Activated T-helper 1 cell treated with anti-CD3 and anti-CD28 coated beads, Interleukin-12 subunit alpha, Interleukin-12 subunit beta, Interleukin-2, Interleukin-4 antibody, amounts not matched to agents 30 ng/mL and 10 ng/mL and 1 ng/mL, durations not matched to agents 14 hours and 24 hours and 36 hours (primary cell): ENCODE data around the gene ZNF205. TPM values are rescaled to one million over a fixed set of nuclear protein-coding genes. Genes with fewer than 3 reads are reported as not detected.
"Not testable (repeated sequence)": the region's sequence is repeated elsewhere in the genome, so short reads cannot be mapped to it uniquely, and the experiment has no call there.

Source experiments
- DNase-seq: peaks from one replicate; pipeline ENCODE4 v3.0.0; 2021; ENCODE audit warnings: low spot score
- H3K27ac Mint-ChIP-seq: one replicate; pipeline ENCODE4 v1.8.0; 2021; ENCODE audit warnings: mild to moderate bottlenecking, mixed read lengths
- H3K27me3 Mint-ChIP-seq: one replicate; pipeline ENCODE4 v1.8.0; 2022; ENCODE audit warnings: mild to moderate bottlenecking, moderate library complexity, mixed read lengths; ENCODE audit not compliant: insufficient read depth
- H3K36me3 Mint-ChIP-seq: one replicate; pipeline ENCODE4 v1.8.0; 2021; ENCODE audit warnings: low read depth, mixed read lengths
- H3K4me1 Mint-ChIP-seq: one replicate; pipeline ENCODE4 v1.8.0; 2021; ENCODE audit warnings: low read depth, mixed read lengths
- H3K4me3 Mint-ChIP-seq: one replicate; pipeline ENCODE4 v1.8.0; 2021; ENCODE audit warnings: mild to moderate bottlenecking, moderate library complexity, mixed read lengths
- H3K9me3 Mint-ChIP-seq: one replicate; pipeline ENCODE4 v1.8.0; 2021; ENCODE audit warnings: mixed read lengths
- intact Hi-C: fragments of 100-400 bp; cut with micrococcal nuclease; formaldehyde crosslinking; loops from one replicate; pipeline ENCODE4 v1.15.1; 2024
- total RNA-seq: library from RNA; stranded (reverse); gene quantifications from 2 replicates; pipeline ENCODE4 v1.2.3, GENCODE V29; 2022

ZNF205 gene
- 0.15 and 0.39 TPM in 2 replicates for total RNA-seq

GRCh38 chr16:3112058-3112880 lies at the start of gene ZNF205:
TSS of gene ZNF205 (plus strand) at chr16:3112586. CDS start at chr16:3113431, 845 bp downstream.
- intact Hi-C loops: no loop called here
- Mint-ChIP-seq H3K27me3 (peaks cover 15% of the 10 kb centered on the region), H3K9me3 (no peaks in the 10 kb centered on the region), H3K4me1 (peaks cover 3% of the 10 kb centered on the region), H3K4me3 (no peak within 1 kb of the TSS), H3K27ac (no peak within 1 kb of the TSS), H3K36me3 (no peaks in the 10 kb centered on the region)
- no peak for DNase-seq

GRCh38 chr16:3063625-3064386 lies 48.6 kb upstream of the ZNF205 start:
- H3K36me3 Mint-ChIP-seq: peaks cover 42% of the 10 kb centered on the region

GRCh38 chr16:3065069-3065741 lies 47.2 kb upstream of the ZNF205 start, which contains the start of gene IL32:
TSS of gene IL32 (plus strand) at chr16:3065640. CDS start at chr16:3065812, 172 bp downstream.
- peak within 1 kb of the TSS; percentile 99 for H3K4me3 Mint-ChIP-seq
- peaks cover 2% of the 10 kb centered on the region for H3K27me3 Mint-ChIP-seq
- intact Hi-C loops: no loop called here
- peaks cover 48% of the 10 kb centered on the region for H3K36me3 Mint-ChIP-seq
- H3K27ac Mint-ChIP-seq: peak within 1 kb of the TSS; percentile 94
- H3K9me3 Mint-ChIP-seq: peaks cover 7% of the 10 kb centered on the region
- peak; percentile 62 for DNase-seq
- H3K4me1 Mint-ChIP-seq: peaks cover 50% of the 10 kb centered on the region

More at GRCh38 chr16:3063625-3064386, 48.6 kb upstream of the ZNF205 start:
- Mint-ChIP-seq H3K4me3 (peak overlapping the region; percentile 79), H3K27me3 (peaks cover 2% of the 10 kb centered on the region), H3K9me3 (peaks cover 7% of the 10 kb centered on the region), H3K4me1 (peaks cover 47% of the 10 kb centered on the region), H3K27ac (peak overlapping the region; percentile 94)
- intact Hi-C loops: no loop called here
- DNase-seq: no peak

DNA sequence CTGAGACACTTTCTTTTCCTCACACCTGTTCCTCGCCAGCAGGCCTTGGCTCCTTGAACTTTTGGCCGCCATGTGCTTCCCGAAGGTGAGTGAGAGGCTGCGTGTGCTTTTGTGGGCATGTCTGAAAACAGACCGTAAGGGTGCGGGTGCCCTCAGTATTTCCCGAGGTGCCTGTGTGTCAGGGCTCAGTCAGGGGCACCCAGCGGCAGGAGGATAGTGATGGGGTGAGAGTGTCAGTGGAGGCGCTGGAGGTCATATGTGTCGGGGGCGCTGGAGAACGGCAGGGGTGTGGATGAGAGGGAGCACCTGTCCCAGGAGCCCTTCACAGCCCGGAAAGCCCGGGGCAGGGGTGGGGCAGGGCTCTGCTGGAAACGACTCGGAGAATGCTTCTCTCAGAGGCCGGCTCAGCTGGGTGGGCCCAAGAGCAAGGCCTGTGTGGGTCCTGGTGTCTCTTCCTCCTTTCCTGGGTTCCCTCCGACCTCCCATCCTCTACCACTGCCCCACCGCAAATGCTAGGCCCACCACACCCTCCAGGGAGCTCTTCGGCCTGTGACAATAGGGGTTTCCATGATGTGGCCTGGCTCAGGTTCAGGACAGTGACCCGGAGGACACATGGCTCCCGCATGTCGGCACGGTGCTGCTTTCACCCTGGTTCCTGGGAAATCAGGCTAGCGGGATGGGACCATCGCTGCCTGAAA lies 46.5 kb upstream of the ZNF205 start:
- Mint-ChIP-seq H3K4me1 (peaks cover 47% of the 10 kb centered on the region), H3K4me3 (peak overlapping the region; percentile 99), H3K9me3 (peaks cover 7% of the 10 kb centered on the region), H3K27ac (peak overlapping the region; percentile 94), H3K27me3 (peaks cover 2% of the 10 kb centered on the region), H3K36me3 (peaks cover 46% of the 10 kb centered on the region)
- DNase-seq: no peak
- intact Hi-C loops: no loop called here

- intact Hi-C loops: no loop called here
Measured at GRCh38 chr16:3066440-3066748, 46.0 kb upstream of the ZNF205 start.

DNA sequence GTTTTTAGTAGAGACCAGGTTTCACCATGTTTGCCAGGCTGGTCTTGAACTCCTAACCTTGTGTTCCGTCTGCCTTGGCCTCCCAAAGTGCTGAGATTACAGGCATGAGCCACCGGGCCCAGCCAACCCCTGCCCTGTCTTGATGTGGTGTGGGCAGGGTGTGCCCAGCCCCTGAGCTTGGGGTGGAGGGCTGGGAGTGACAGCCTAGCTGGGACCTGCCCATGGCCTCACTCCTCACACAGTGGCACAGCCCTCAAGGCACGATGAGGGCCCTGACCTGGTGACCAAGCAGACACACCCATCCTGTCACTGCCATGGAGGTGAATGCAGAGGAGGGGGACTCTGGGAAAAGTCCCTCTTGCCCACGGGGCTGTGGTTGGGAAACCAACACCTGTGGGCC lies 43.9 kb upstream of the ZNF205 start:
- intact Hi-C loops: no loop called here
- no peak for DNase-seq
- H3K4me1 Mint-ChIP-seq: peaks cover 57% of the 10 kb centered on the region

More at GRCh38 chr16:3066440-3066748, 46.0 kb upstream of the ZNF205 start:
- H3K4me1 Mint-ChIP-seq: peaks cover 51% of the 10 kb centered on the region
- peaks cover 7% of the 10 kb centered on the region for H3K9me3 Mint-ChIP-seq
- peaks cover 46% of the 10 kb centered on the region for H3K36me3 Mint-ChIP-seq
- H3K4me3 Mint-ChIP-seq: peak overlapping the region; percentile 99
- DNase-seq: no peak
- peaks cover 2% of the 10 kb centered on the region for H3K27me3 Mint-ChIP-seq
- H3K27ac Mint-ChIP-seq: peak overlapping the region; percentile 94

GRCh38 chr16:3069146-3069545 lies 43.2 kb upstream of the ZNF205 start:
- peak overlapping the region; percentile 53 for H3K4me3 Mint-ChIP-seq
- peak overlapping the region; percentile 85 for H3K27ac Mint-ChIP-seq
- peaks cover 58% of the 10 kb centered on the region for H3K4me1 Mint-ChIP-seq
- H3K27me3 Mint-ChIP-seq, H3K9me3 Mint-ChIP-seq, DNase-seq, intact Hi-C loops: not testable (repeated sequence)
- H3K36me3 Mint-ChIP-seq: peaks cover 46% of the 10 kb centered on the region

More for the DNA sequence above, 43.9 kb upstream of the ZNF205 start:
- Mint-ChIP-seq H3K36me3 (peaks cover 46% of the 10 kb centered on the region), H3K27ac (peak overlapping the region; percentile 98), H3K27me3 (no peaks in the 10 kb centered on the region), H3K9me3 (no peaks in the 10 kb centered on the region), H3K4me3 (peak overlapping the region; percentile 99)

- H3K36me3 Mint-ChIP-seq: peaks cover 46% of the 10 kb centered on the region
Measured at GRCh38 chr16:3070608-3071111, 41.7 kb upstream of the ZNF205 start.

GRCh38 chr16:3071655-3072054 lies 40.7 kb upstream of the ZNF205 start:
- H3K27me3 Mint-ChIP-seq: peaks cover 2% of the 10 kb centered on the region

More at GRCh38 chr16:3070608-3071111, 41.7 kb upstream of the ZNF205 start:
- no peak for DNase-seq
- Mint-ChIP-seq H3K27me3 (peaks cover 2% of the 10 kb centered on the region), H3K9me3 (no peaks in the 10 kb centered on the region), H3K4me3 (no peak overlapping the region), H3K27ac (no peak overlapping the region), H3K4me1 (peaks cover 67% of the 10 kb centered on the region)
- intact Hi-C loops: no loop called here

GRCh38 chr16:3072148-3072547 lies 40.2 kb upstream of the ZNF205 start:
- peak overlapping the region; percentile 93 for H3K27ac Mint-ChIP-seq
- H3K4me3 Mint-ChIP-seq: peak overlapping the region; percentile 59
- H3K27me3 Mint-ChIP-seq, H3K9me3 Mint-ChIP-seq, DNase-seq, intact Hi-C loops: not testable (repeated sequence)
- H3K36me3 Mint-ChIP-seq: peaks cover 35% of the 10 kb centered on the region
- H3K4me1 Mint-ChIP-seq: peaks cover 79% of the 10 kb centered on the region

More at GRCh38 chr16:3071655-3072054, 40.7 kb upstream of the ZNF205 start:
- no peak for DNase-seq
- H3K4me3 Mint-ChIP-seq: peak overlapping the region; percentile 59
- peaks cover 75% of the 10 kb centered on the region for H3K4me1 Mint-ChIP-seq
- H3K36me3 Mint-ChIP-seq: peaks cover 38% of the 10 kb centered on the region
- no peaks in the 10 kb centered on the region for H3K9me3 Mint-ChIP-seq
- peak overlapping the region; percentile 93 for H3K27ac Mint-ChIP-seq
- intact Hi-C loops: no loop called here

DNA sequence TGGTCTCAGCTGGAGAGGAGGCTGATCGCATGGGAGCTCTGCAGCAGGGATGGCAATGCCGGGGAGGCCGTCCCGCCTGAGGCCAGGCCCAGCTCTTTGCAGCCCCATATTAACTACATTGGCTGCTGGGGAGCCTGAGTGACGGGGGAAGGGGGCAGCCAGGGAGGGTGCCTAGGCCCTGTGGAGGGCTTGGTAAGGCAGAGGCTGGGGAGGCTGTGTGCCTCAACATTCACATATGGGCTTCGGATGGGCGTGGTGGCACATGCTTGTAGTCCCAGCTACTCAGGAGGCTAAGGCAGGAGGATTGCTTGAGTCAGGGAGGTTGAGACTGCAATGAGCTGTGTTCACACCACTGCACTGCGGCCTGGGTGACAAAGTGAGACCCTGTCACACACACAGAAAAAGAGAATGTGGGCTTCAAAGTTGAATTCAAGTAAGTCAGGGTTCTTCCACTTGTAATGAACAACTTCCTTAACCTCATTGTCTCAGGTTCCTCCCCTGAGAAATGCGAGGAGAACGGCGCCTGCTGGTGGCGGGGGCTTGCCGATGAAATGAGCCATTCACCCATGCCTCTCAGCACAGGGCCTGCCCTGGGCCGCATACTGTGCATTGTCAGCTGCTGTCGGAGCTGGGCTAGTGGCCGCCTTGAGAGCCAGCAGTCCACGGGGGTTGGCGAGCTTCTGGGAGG lies 39.7 kb upstream of the ZNF205 start:
- Mint-ChIP-seq H3K36me3 (peaks cover 30% of the 10 kb centered on the region), H3K4me3 (peak overlapping the region; percentile 84)
- not testable (repeated sequence) for H3K9me3 Mint-ChIP-seq

More for the DNA sequence above, 39.7 kb upstream of the ZNF205 start:
- H3K4me1 Mint-ChIP-seq: peaks cover 79% of the 10 kb centered on the region
- DNase-seq, intact Hi-C loops, H3K27me3 Mint-ChIP-seq: not testable (repeated sequence)
- H3K27ac Mint-ChIP-seq: peak overlapping the region; percentile 100
